ENCODE data around the gene BICC1.

- TF ChIP-seq, protein P1, sequence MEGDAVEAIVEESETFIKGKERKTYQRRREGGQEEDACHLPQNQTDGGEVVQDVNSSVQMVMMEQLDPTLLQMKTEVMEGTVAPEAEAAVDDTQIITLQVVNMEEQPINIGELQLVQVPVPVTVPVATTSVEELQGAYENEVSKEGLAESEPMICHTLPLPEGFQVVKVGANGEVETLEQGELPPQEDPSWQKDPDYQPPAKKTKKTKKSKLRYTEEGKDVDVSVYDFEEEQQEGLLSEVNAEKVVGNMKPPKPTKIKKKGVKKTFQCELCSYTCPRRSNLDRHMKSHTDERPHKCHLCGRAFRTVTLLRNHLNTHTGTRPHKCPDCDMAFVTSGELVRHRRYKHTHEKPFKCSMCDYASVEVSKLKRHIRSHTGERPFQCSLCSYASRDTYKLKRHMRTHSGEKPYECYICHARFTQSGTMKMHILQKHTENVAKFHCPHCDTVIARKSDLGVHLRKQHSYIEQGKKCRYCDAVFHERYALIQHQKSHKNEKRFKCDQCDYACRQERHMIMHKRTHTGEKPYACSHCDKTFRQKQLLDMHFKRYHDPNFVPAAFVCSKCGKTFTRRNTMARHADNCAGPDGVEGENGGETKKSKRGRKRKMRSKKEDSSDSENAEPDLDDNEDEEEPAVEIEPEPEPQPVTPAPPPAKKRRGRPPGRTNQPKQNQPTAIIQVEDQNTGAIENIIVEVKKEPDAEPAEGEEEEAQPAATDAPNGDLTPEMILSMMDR (IDR thresholded peaks at IDR 0.05), result no peak
- no peak for TF ChIP-seq EZH2 (IDR thresholded peaks at IDR 0.05)
- TF ChIP-seq EZH2phosphoT487 (IDR thresholded peaks at IDR 0.05), result no peak
These were observed 138.4 kb downstream of the BICC1 start for GRCh38 chr10:58651040-58651439.
